ENCODE results near the gene CYP2F1. TPM values are rescaled to one million over a fixed set of nuclear protein-coding genes. Genes with fewer than 3 reads are reported as not detected.

Gene CYP2F1
- total and polyA plus RNA-seq, 12 donors: not detected

DNA sequence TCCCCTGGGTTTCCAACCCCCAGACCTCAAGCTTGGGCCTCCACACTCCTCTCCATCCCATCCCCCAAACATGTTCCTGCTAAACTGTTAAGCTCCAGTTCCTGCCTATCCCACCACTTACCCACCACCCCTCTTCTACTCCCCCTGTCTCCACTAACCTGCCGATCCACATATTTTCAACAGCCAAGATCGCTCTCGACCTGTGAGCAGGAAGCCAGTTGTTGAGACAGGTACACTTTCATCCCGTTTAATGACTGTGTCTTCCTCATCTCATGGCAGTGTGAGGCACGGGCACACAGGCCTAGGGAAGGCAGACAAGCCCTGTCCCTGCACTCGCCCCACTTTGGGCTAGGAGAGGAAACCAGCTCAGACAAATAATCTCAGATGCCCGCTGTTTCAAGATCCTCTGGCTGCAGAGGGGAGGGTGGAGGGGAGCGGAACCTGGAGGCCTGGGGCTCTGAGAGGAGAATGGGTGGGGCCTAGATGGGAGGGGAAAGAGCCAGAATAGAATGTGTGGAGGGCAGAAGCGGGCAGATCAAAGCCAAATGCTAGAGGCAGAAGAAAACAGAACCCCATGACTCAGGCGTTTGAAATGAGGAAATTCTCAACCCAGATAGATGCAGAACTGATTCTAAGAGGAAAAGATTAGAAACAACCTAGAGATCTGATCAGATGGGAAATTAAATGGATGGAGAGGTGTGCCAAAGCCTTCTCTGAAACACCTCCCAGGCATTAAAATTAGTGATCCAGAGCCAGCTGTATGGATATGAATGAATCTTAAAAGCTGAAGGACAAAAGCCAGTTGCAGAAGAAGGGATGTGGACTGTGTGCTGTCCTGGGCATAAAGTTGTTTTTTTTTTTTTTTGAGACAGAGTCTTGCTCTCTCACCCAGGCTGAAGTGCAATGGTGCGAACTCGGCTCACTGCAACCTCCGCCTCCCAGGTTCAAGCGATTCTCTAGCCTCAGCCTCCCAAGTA lies 61.9 kb downstream of the CYP2F1 start:
- DNase-seq: peak; percentile 70 to 92 (median 90)
- Histone ChIP-seq H3K9me3 (replicated peaks in 1 of 3) (no peaks in the 10 kb centered on the region), H3K4me3 (peak overlapping the region in 2 of 4 donors; percentile 21 to 35), H3K4me1 (replicated peaks in 1 of 2) (peaks cover 11 to 14% of the 10 kb centered on the region in 2 donors), H3K36me3 (replicated peaks in 1 of 2) (no peaks in the 10 kb centered on the region), H3K27ac (peak overlapping the region in 4 of 5 donors; percentile 35 to 76 (median 66)), H3K27me3 (no peaks in the 10 kb centered on the region)
- TF ChIP-seq, protein P1, sequence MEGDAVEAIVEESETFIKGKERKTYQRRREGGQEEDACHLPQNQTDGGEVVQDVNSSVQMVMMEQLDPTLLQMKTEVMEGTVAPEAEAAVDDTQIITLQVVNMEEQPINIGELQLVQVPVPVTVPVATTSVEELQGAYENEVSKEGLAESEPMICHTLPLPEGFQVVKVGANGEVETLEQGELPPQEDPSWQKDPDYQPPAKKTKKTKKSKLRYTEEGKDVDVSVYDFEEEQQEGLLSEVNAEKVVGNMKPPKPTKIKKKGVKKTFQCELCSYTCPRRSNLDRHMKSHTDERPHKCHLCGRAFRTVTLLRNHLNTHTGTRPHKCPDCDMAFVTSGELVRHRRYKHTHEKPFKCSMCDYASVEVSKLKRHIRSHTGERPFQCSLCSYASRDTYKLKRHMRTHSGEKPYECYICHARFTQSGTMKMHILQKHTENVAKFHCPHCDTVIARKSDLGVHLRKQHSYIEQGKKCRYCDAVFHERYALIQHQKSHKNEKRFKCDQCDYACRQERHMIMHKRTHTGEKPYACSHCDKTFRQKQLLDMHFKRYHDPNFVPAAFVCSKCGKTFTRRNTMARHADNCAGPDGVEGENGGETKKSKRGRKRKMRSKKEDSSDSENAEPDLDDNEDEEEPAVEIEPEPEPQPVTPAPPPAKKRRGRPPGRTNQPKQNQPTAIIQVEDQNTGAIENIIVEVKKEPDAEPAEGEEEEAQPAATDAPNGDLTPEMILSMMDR (IDR thresholded peaks at IDR 0.05): no peak
- peak in 1 of 2 donors; percentile 55 for TF ChIP-seq POLR2A (IDR thresholded peaks at IDR 0.05)
- WGBS, 4 donors: 18 to 36% (median 26%) methylated on average over 14 of the region's 14 CpGs
- intact Hi-C loops (cut with DNase I): no loop called here

Other genes with a start within 250 kb of the CYP2F1 start
- not detected for gene CYP2A7, start 232.2 kb upstream of the CYP2F1 start, total RNA-seq
- not detected for gene CYP2A7, start 232.2 kb upstream of the CYP2F1 start, polyA plus RNA-seq
- gene CYP2B6, start 123.2 kb upstream of the CYP2F1 start, total RNA-seq: under 1 TPM in 2 of 9 donors, not detected in 7; 0.15 to 0.32 TPM
- gene CYP2B6, start 123.2 kb upstream of the CYP2F1 start, polyA plus RNA-seq: under 1 TPM in 1 of 3 donors, not detected in 2; 0.22 TPM
- gene CYP2A13, start 26.0 kb upstream of the CYP2F1 start, total RNA-seq: not detected
- gene CYP2A13, start 26.0 kb upstream of the CYP2F1 start, polyA plus RNA-seq: not detected
- 1 to 10 TPM in 8 of 9 donors, under 1 TPM in 1; 0.06 to 4.7 (median 2.2) TPM for gene CYP2S1, start 78.8 kb downstream of the CYP2F1 start, total RNA-seq
- gene CYP2S1, start 78.8 kb downstream of the CYP2F1 start, polyA plus RNA-seq: 1 to 10 TPM in 2 of 3 donors, under 1 TPM in 1; 0.84 to 1.2 (median 1.2) TPM
- gene AXL, start 104.8 kb downstream of the CYP2F1 start, total RNA-seq: 100 to 1,000 TPM in 1 of 9 donors, 10 to 100 TPM in 8; 34.3 to 105 (median 61.3) TPM
- gene AXL, start 104.8 kb downstream of the CYP2F1 start, polyA plus RNA-seq: 10 to 100 TPM; 12.0 to 18.1 (median 16.8) TPM
- gene HNRNPUL1, start 149.9 kb downstream of the CYP2F1 start, total RNA-seq: 100 to 1,000 TPM in 8 of 9 donors, 10 to 100 TPM in 1; 55.8 to 175 (median 146) TPM
- 100 to 1,000 TPM in 2 of 3 donors, 10 to 100 TPM in 1; 90.4 to 130 (median 101) TPM for gene HNRNPUL1, start 149.9 kb downstream of the CYP2F1 start, polyA plus RNA-seq
- 10 to 100 TPM in 7 of 9 donors, 1 to 10 TPM in 2; 8.2 to 25.6 (median 18.9) TPM for gene CCDC97, start 195.7 kb downstream of the CYP2F1 start, total RNA-seq
- 10 to 100 TPM in 1 of 3 donors, 1 to 10 TPM in 2; 9.4 to 17.4 (median 10.0) TPM for gene CCDC97, start 195.7 kb downstream of the CYP2F1 start, polyA plus RNA-seq
- 10 to 100 TPM in 8 of 9 donors, 1 to 10 TPM in 1; 1.6 to 75.9 (median 38.2) TPM for gene TGFB1, start 239.5 kb downstream of the CYP2F1 start, total RNA-seq
- gene TGFB1, start 239.5 kb downstream of the CYP2F1 start, polyA plus RNA-seq: 10 to 100 TPM in 2 of 3 donors, 1 to 10 TPM in 1; 8.7 to 37.9 (median 17.1) TPM
- gene B9D2, start 249.7 kb downstream of the CYP2F1 start, total RNA-seq: 10 to 100 TPM in 5 of 9 donors, 1 to 10 TPM in 4; 6.4 to 16.8 (median 12.1) TPM
- 10 to 100 TPM in 1 of 3 donors, 1 to 10 TPM in 2; 2.7 to 14.4 (median 8.9) TPM for gene B9D2, start 249.7 kb downstream of the CYP2F1 start, polyA plus RNA-seq